GM19193 (cell line): ENCODE measurements around the gene PLA2G4C.
A peak's percentile ranks its signal among the peaks of the same experiment; 100 is the strongest.

Experiments used
- POLR2A ChIP-seq: IDR thresholded peaks from 4 replicates; pipeline ENCODE4 v1.6.1; 2011; ENCODE audit not compliant: insufficient read depth, insufficient read length; ENCODE audit errors: extremely low read depth

The PLA2G4C gene

GRCh38 chr19:48110350-48110966, at the start of gene PLA2G4C:
Gene PLA2G4C (minus strand): TSS chr19:48110817. CDS start chr19:48106529, 4,288 bp downstream.
- peak; percentile 82 for TF ChIP-seq POLR2A

- TF ChIP-seq POLR2A: no peak
Measured at GRCh38 chr19:48158210-48158790, 47.7 kb upstream of the PLA2G4C start.

- no peak for TF ChIP-seq POLR2A
Measured at GRCh38 chr19:48154003-48154402, 43.4 kb upstream of the PLA2G4C start.

- TF ChIP-seq POLR2A: no peak
Measured at GRCh38 chr19:48152551-48152950, 41.9 kb upstream of the PLA2G4C start.

GRCh38 chr19:48149430-48149829, 38.8 kb upstream of the PLA2G4C start:
- TF ChIP-seq POLR2A: no peak

GRCh38 chr19:48148576-48148975, 38.0 kb upstream of the PLA2G4C start:
- TF ChIP-seq POLR2A: no peak

- no peak for TF ChIP-seq POLR2A
Measured at GRCh38 chr19:48147597-48148175, 37.1 kb upstream of the PLA2G4C start.

- TF ChIP-seq POLR2A: no peak
Measured at GRCh38 chr19:48139053-48139452, 28.4 kb upstream of the PLA2G4C start.

- no peak for TF ChIP-seq POLR2A
Measured at GRCh38 chr19:48137411-48137810, 26.8 kb upstream of the PLA2G4C start.

DNA sequence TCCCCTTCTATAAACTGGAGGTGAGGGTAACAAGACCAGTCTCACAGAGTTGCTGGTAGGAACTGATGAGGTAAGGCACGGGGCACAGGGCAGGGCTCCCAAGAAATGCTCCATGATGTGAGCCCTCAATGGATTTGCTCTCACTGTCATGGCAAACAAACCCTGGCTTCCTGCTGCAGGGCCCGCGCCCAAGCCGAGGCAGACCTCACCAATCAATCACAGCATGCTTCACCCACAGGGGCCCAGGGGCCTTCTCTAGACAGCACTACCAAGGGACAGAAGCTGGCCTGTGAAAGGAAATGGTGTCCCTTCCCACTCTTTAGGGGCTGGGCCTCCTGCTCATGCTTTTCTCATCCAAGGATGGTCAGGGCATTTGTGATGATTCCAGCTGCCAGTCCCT, 25.9 kb upstream of the PLA2G4C start:
- TF ChIP-seq POLR2A: no peak

- no peak for TF ChIP-seq POLR2A
Measured at GRCh38 chr19:48135411-48135810, 24.8 kb upstream of the PLA2G4C start.

DNA sequence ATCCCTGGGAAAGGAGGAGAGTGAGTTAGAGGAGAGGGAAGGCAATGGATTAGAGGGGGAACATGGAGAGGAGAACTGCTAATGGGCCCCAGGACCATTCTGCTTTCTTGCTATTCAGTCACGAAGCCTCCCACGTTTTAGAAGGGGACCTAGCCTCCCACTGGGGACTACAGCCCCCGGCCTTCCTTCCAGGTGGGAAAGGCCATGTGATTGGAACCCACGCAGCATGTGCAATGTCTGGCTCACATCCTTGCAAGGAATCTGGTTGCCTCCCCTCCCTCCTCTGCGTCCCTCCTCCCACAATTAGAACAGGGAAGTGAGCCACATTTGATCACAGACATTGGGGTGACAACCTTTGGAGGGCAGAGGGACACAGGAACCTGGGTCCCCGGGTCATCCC, 22.5 kb upstream of the PLA2G4C start:
- TF ChIP-seq POLR2A: no peak

DNA sequence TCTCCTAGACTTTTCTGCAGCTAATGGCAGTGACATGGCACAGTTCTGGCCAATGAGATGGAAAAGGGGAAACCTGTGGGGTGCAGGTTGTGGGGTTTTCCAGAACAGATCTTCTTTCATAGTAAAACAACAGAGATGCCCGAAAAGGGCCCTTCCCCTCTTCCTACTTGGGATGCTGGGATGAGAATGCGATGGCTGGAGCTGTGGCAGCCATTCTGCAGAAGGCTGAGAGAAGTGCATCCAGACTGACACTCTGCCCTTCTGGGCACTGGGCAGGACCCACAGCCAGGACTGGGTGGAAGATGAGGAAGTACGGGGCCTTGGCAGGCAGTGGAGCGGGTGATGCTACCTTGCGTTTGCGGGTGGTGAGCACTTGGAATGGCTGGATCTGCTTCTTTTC, 16.9 kb upstream of the PLA2G4C start:
- no peak for TF ChIP-seq POLR2A

DNA sequence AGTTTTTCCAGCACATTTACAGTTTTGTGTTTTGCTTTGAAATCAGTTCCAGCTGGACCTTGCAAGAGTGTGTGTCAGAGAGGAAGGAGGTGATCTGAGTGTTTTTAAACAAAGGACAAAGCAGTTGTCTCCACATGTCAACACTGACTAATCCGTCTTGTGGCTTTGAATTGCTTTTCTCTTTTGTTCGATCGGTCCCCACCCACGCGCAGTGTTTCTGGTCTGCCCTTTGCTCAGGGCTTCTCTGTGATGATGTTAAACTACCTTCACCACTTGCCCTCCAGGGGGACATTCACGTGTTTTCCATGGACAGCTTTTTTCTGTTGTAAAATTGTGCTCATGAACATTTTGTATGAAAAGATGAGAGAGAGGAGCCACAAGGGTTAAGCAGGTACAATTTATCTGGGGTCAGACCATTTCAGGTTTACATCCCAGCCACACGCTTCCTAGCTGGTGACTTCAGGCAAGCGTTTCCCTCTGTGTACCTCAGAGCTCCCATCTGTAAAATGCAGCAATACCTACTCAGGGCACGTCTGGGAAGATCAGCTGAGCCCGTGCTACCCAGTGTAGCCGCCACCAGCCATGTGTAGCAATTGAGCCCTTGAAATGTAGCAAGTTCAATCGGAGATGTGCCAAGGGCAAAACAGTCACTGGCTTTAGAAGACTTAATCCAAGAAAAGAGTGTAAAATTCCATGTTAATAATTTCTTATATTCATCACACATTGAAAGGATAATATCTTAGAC, 13.5 kb upstream of the PLA2G4C start:
- TF ChIP-seq POLR2A: no peak

- no peak for TF ChIP-seq POLR2A
Measured at GRCh38 chr19:48122421-48122820, 11.8 kb upstream of the PLA2G4C start.
